Neutrophil (primary cell): ENCODE data around the gene B3GALNT1.
A peak's percentile ranks its signal among the peaks of the same experiment; 100 is the strongest.
"Not testable (repeated sequence)": the region's sequence is repeated elsewhere in the genome, so short reads cannot be mapped to it uniquely, and the experiment has no call there.

ENCODE experiments used
- H3K27ac ChIP-seq: fragments of 200-600 bp; sonication (generic); 2 replicates; pipeline ENCODE4 v1.5.1; 2016; ENCODE audit warnings: mild to moderate bottlenecking, moderate library complexity
- H3K27me3 ChIP-seq: fragments of 200-600 bp; sonication (generic); 2 replicates; pipeline ENCODE4 v1.6.0; 2016; ENCODE audit warnings: mild to moderate bottlenecking
- H3K36me3 ChIP-seq: fragments of 200-600 bp; sonication (generic); 2 replicates; pipeline ENCODE4 v1.5.1; 2017
- H3K4me1 ChIP-seq, 2 experiments: fragments of 200-600 bp in 1 of 2; sonication (generic) in 1 of 2; 1 replicate in 1 of 2; 2 replicates in 1 of 2; pipeline versions ENCODE4 v1.5.1 to v1.6.1; 2013 to 2016; ENCODE audit warnings: low read depth in 1 of 2, low read length in 1 of 2, mild to moderate bottlenecking in 1 of 2, moderate library complexity in 1 of 2; ENCODE audit not compliant: control insufficient read depth in 1 of 2, insufficient read depth in 1 of 2
- H3K4me3 ChIP-seq, 2 experiments: fragments of 200-600 bp in 1 of 2; sonication (generic) in 1 of 2; 1 replicate in 1 of 2; 2 replicates in 1 of 2; pipeline ENCODE4 v1.5.1; 2013 to 2016; ENCODE audit warnings: low read depth in 1 of 2, low read length in 1 of 2, mild to moderate bottlenecking in 1 of 2, moderate library complexity in 1 of 2
- H3K9me3 ChIP-seq: fragments of 200-600 bp; sonication (generic); 2 replicates; pipeline ENCODE4 v1.5.1; 2016
- CTCF ChIP-seq: fragments of 200-600 bp; sonication (generic); IDR thresholded peaks from 2 replicates; pipeline ENCODE4 v1.5.1; 2016; ENCODE audit warnings: antibody characterized with exemption

B3GALNT1 gene

GRCh38 chr3:161043336-161044035 is 61.7 kb downstream of the B3GALNT1 start:
- H3K36me3 ChIP-seq: no peaks in the 10 kb centered on the region
- no peak for TF ChIP-seq CTCF
- no peak overlapping the region for H3K4me3 ChIP-seq
- H3K4me1 ChIP-seq: no peaks in the 10 kb centered on the region
- no peaks in the 10 kb centered on the region for H3K27me3 ChIP-seq
- no peak overlapping the region for H3K27ac ChIP-seq
- no peaks in the 10 kb centered on the region for H3K9me3 ChIP-seq

- no peak overlapping the region for H3K27ac ChIP-seq
- H3K4me3 ChIP-seq: no peak overlapping the region
- no peaks in the 10 kb centered on the region for H3K27me3 ChIP-seq
- H3K4me1 ChIP-seq: peaks cover 2% of the 10 kb centered on the region in 2 experiments
- H3K36me3 ChIP-seq: no peaks in the 10 kb centered on the region
- TF ChIP-seq CTCF: no peak
- H3K9me3 ChIP-seq: no peaks in the 10 kb centered on the region
These were observed 63.1 kb downstream of the B3GALNT1 start for GRCh38 chr3:161042023-161042501.

- H3K27ac ChIP-seq: no peak overlapping the region
- no peaks in the 10 kb centered on the region for H3K36me3 ChIP-seq
- no peaks in the 10 kb centered on the region for H3K27me3 ChIP-seq
- H3K9me3 ChIP-seq: no peaks in the 10 kb centered on the region
- peaks cover 30 to 35% of the 10 kb centered on the region in 2 experiments for H3K4me1 ChIP-seq
- no peak for TF ChIP-seq CTCF
- H3K4me3 ChIP-seq: no peak overlapping the region
These were observed 66.4 kb downstream of the B3GALNT1 start for GRCh38 chr3:161038725-161039124.

GRCh38 chr3:161035711-161036110 is 69.4 kb downstream of the B3GALNT1 start:
- Histone ChIP-seq H3K36me3 (no peaks in the 10 kb centered on the region), H3K27me3 (no peaks in the 10 kb centered on the region), H3K27ac (peak overlapping the region; percentile 89), H3K9me3 (no peaks in the 10 kb centered on the region), H3K4me1 (peaks cover 30 to 36% of the 10 kb centered on the region in 2 experiments), H3K4me3 (peak overlapping the region; percentile 34 to 35)
- TF ChIP-seq CTCF: no peak

GRCh38 chr3:161034913-161035550 is 70.1 kb downstream of the B3GALNT1 start:
- peaks cover 30 to 36% of the 10 kb centered on the region in 2 experiments for H3K4me1 ChIP-seq
- H3K9me3 ChIP-seq, H3K27me3 ChIP-seq, H3K36me3 ChIP-seq: not testable (repeated sequence)
- peak overlapping the region; percentile 34 to 35 for H3K4me3 ChIP-seq
- peak overlapping the region; percentile 89 for H3K27ac ChIP-seq
